Measurements from ENCODE around the gene PSKH1. TPM values are rescaled to one million over a fixed set of nuclear protein-coding genes. Genes with fewer than 3 reads are reported as not detected.

The PSKH1 gene
- polyA plus RNA-seq, 1 donor (not counting 4 experiments of a cell fraction or from before 2014, with no cell fraction given), result 10.7 TPM

DNA sequence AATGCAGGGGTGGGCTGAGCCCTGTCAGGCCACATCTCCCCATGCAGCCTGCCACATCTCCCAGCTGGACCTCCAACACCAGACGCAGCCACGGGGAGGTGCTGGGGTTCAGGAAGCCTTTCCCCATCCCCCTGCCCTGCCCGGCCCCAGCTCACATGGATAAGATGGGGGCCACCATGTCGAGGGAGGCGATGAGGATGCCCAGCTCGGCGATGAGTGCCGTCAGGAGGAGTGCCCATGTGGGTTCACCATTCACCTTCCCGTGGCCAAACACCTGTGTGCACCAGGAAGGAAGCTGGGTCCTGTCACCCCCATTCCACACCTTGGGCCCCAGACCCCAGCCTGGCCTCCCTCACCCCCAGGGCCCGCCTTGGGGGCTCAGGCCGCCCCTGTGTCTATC is 56.6 kb downstream of the PSKH1 start:
- FAIRE-seq, result no peak
- H3K4me2 ChIP-seq (ENCODE audit: control insufficient read depth, extremely low read depth, insufficient read depth, low read depth, low read length), result no peak overlapping the region
- no peaks in the 10 kb centered on the region for H3K27me3 ChIP-seq (ENCODE audit: control insufficient read depth, extremely low read depth, insufficient read depth, low read length)
- no peak overlapping the region for H3K9ac ChIP-seq (ENCODE audit: control insufficient read depth, extremely low read depth, insufficient read depth, low read length)
- no peak for DNase-seq (ENCODE audit: low read depth, low spot score)
- H2AFZ ChIP-seq (ENCODE audit: control insufficient read depth, low read length), result no peak overlapping the region
- TF ChIP-seq EZH2 (IDR thresholded peaks at IDR 0.05; ENCODE audit: low read length), result no peak
- TF ChIP-seq, protein P1, sequence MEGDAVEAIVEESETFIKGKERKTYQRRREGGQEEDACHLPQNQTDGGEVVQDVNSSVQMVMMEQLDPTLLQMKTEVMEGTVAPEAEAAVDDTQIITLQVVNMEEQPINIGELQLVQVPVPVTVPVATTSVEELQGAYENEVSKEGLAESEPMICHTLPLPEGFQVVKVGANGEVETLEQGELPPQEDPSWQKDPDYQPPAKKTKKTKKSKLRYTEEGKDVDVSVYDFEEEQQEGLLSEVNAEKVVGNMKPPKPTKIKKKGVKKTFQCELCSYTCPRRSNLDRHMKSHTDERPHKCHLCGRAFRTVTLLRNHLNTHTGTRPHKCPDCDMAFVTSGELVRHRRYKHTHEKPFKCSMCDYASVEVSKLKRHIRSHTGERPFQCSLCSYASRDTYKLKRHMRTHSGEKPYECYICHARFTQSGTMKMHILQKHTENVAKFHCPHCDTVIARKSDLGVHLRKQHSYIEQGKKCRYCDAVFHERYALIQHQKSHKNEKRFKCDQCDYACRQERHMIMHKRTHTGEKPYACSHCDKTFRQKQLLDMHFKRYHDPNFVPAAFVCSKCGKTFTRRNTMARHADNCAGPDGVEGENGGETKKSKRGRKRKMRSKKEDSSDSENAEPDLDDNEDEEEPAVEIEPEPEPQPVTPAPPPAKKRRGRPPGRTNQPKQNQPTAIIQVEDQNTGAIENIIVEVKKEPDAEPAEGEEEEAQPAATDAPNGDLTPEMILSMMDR (optimal IDR thresholded peaks at IDR 0.05 in 1 of 3, IDR thresholded peaks at IDR 0.05 in 1 of 3, conservative IDR thresholded peaks at IDR 0.05 in 1 of 3; ENCODE audit: extremely low read depth in 1 of 3, insufficient read depth in 2 of 3, low read length in 3 of 3), result no peak
- H3K27ac ChIP-seq (ENCODE audit: control insufficient read depth, insufficient read depth, low read length), result no peak overlapping the region
- H3K36me3 ChIP-seq (ENCODE audit: control insufficient read depth in 2 of 2, extremely low read depth in 1 of 2, insufficient read depth in 2 of 2, low read length in 2 of 2), result peaks cover 79 to 82% of the 10 kb centered on the region in 2 experiments
- H3K4me3 ChIP-seq (ENCODE audit: control insufficient read depth in 2 of 3, extremely low read depth in 1 of 3, insufficient read depth in 2 of 3, low read depth in 1 of 3, low read length in 3 of 3), result no peak overlapping the region
- peaks cover 2% of the 10 kb centered on the region for H3K9me1 ChIP-seq (ENCODE audit: control insufficient read depth, extremely low read depth, insufficient read depth, low read length)
- H3K4me1 ChIP-seq (ENCODE audit: control insufficient read depth, extremely low read depth, insufficient read depth, low read length), result no peaks in the 10 kb centered on the region
- no peaks in the 10 kb centered on the region for H3K9me3 ChIP-seq (ENCODE audit: control insufficient read depth, low read depth, low read length)
- H3K79me2 ChIP-seq (ENCODE audit: control insufficient read depth, insufficient read depth, low read length), result peaks cover 12% of the 10 kb centered on the region
- H4K20me1 ChIP-seq (ENCODE audit: control insufficient read depth, extremely low read depth, insufficient read depth, low read length), result peaks cover 15% of the 10 kb centered on the region
- dilution Hi-C loops (cut with MboI; ENCODE audit: extremely low pct_ligation_motif_present, low sequenced_read_pairs), result no loop called here

DNA sequence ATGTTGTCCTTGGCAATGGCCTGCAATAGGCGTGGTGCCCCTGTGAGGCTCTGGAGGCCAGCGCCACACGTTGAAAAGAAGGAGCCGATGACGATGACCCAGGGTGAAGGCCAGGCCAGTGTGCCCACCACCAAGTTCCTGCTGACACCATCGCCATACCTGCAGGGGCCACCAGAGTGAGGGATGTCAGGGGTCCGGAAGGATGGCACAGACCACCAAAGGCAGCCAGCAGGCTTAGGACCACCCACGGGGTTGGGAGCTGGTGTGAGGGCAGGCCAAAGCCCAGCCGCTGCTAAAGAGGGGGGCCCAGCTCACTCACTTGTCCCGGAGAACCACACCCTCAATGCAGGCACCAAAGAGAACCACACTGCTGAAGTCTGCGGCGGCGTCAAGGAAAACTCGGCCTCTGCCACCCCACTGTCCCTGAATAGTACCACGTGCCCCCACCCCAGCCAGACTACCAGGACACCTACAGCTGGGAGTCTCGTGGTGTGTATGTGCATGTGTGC is 57.3 kb downstream of the PSKH1 start:
- dilution Hi-C loops (cut with MboI; ENCODE audit: extremely low pct_ligation_motif_present, low sequenced_read_pairs), result no loop called here
- Histone ChIP-seq H3K36me3 (ENCODE audit: control insufficient read depth in 2 of 2, extremely low read depth in 1 of 2, insufficient read depth in 2 of 2, low read length in 2 of 2) (peaks cover 79 to 80% of the 10 kb centered on the region in 2 experiments), H2AFZ (ENCODE audit: control insufficient read depth, low read length) (no peak overlapping the region), H3K9me3 (ENCODE audit: control insufficient read depth, low read depth, low read length) (no peaks in the 10 kb centered on the region), H3K4me3 (ENCODE audit: control insufficient read depth in 2 of 3, extremely low read depth in 1 of 3, insufficient read depth in 2 of 3, low read depth in 1 of 3, low read length in 3 of 3) (no peak overlapping the region), H3K9me1 (ENCODE audit: control insufficient read depth, extremely low read depth, insufficient read depth, low read length) (peaks cover 2% of the 10 kb centered on the region), H3K4me2 (ENCODE audit: control insufficient read depth, extremely low read depth, insufficient read depth, low read depth, low read length) (no peak overlapping the region), H3K79me2 (ENCODE audit: control insufficient read depth, insufficient read depth, low read length) (peaks cover 12% of the 10 kb centered on the region), H3K4me1 (ENCODE audit: control insufficient read depth, extremely low read depth, insufficient read depth, low read length) (no peaks in the 10 kb centered on the region), H3K9ac (ENCODE audit: control insufficient read depth, extremely low read depth, insufficient read depth, low read length) (no peak overlapping the region), H4K20me1 (ENCODE audit: control insufficient read depth, extremely low read depth, insufficient read depth, low read length) (peaks cover 12% of the 10 kb centered on the region), H3K27me3 (ENCODE audit: control insufficient read depth, extremely low read depth, insufficient read depth, low read length) (no peaks in the 10 kb centered on the region), H3K27ac (ENCODE audit: control insufficient read depth, insufficient read depth, low read length) (no peak overlapping the region)
- FAIRE-seq (no peak), DNase-seq (ENCODE audit: low read depth, low spot score) (no peak)
- TF ChIP-seq, protein P1 (optimal IDR thresholded peaks at IDR 0.05 in 1 of 3, IDR thresholded peaks at IDR 0.05 in 1 of 3, conservative IDR thresholded peaks at IDR 0.05 in 1 of 3; ENCODE audit: extremely low read depth in 1 of 3, insufficient read depth in 2 of 3, low read length in 3 of 3), result no peak
- TF ChIP-seq EZH2 (IDR thresholded peaks at IDR 0.05; ENCODE audit: low read length), result no peak

Measured in keratinocyte (primary cell).